Measurements from ENCODE around the gene SNHG17.
A peak's percentile ranks its signal among the peaks of the same experiment; 100 is the strongest.

Gene SNHG17

GRCh38 chr20:38458314-38458713 lies 23.2 kb upstream of the SNHG17 start:
- H3K27me3 ChIP-seq (ENCODE audit: low read depth) = no peaks in the 10 kb centered on the region
- H3K4me3 ChIP-seq = no peak overlapping the region
- in situ Hi-C loops (cut with MboI; ENCODE audit: low sequenced_read_pairs) = no loop called here
- no peaks in the 10 kb centered on the region for H3K9me3 ChIP-seq
- no peak for DNase-seq (ENCODE audit: low spot score in 2 of 2)
- H3K36me3 ChIP-seq (replicated peaks) = no peaks in the 10 kb centered on the region
- H3K4me1 ChIP-seq = peaks cover 2% of the 10 kb centered on the region; the same call in 1 of the 2 replicates

- Histone ChIP-seq H3K9me3 (no peaks in the 10 kb centered on the region), H3K36me3 (replicated peaks) (peaks cover 12% of the 10 kb centered on the region; the same call in 1 of the 2 replicates), H3K4me3 (no peak overlapping the region), H3K27me3 (ENCODE audit: low read depth) (no peaks in the 10 kb centered on the region), H3K4me1 (no peaks in the 10 kb centered on the region)
- in situ Hi-C loops (cut with MboI; ENCODE audit: low sequenced_read_pairs) = no loop called here
- no peak for DNase-seq (ENCODE audit: low spot score in 2 of 2)
Measured at GRCh38 chr20:38454556-38455473, 19.7 kb upstream of the SNHG17 start.

GRCh38 chr20:38453941-38454340 lies 18.8 kb upstream of the SNHG17 start:
- in situ Hi-C loops (cut with MboI; ENCODE audit: low sequenced_read_pairs) = no loop called here

GRCh38 chr20:38452880-38453624 lies 17.9 kb upstream of the SNHG17 start:
- in situ Hi-C loops (cut with MboI; ENCODE audit: low sequenced_read_pairs) = no loop called here
- Histone ChIP-seq H3K36me3 (replicated peaks) (peaks cover 22% of the 10 kb centered on the region), H3K4me3 (no peak overlapping the region), H3K27me3 (ENCODE audit: low read depth) (no peaks in the 10 kb centered on the region), H3K4me1 (no peaks in the 10 kb centered on the region; the same call in 1 of the 2 replicates), H3K9me3 (no peaks in the 10 kb centered on the region)
- DNase-seq (ENCODE audit: low spot score in 2 of 2) = no peak

More at GRCh38 chr20:38453941-38454340, 18.8 kb upstream of the SNHG17 start:
- Histone ChIP-seq H3K4me1 (no peaks in the 10 kb centered on the region), H3K27me3 (ENCODE audit: low read depth) (no peaks in the 10 kb centered on the region), H3K4me3 (no peak overlapping the region), H3K9me3 (no peaks in the 10 kb centered on the region), H3K36me3 (replicated peaks) (peaks cover 16% of the 10 kb centered on the region)
- no peak for DNase-seq (ENCODE audit: low spot score in 2 of 2)

- Histone ChIP-seq H3K4me1 (no peaks in the 10 kb centered on the region; the same call in 1 of the 2 replicates), H3K4me3 (no peak overlapping the region), H3K9me3 (no peaks in the 10 kb centered on the region), H3K36me3 (replicated peaks) (peaks cover 22% of the 10 kb centered on the region), H3K27me3 (ENCODE audit: low read depth) (no peaks in the 10 kb centered on the region)
- in situ Hi-C loops (cut with MboI; ENCODE audit: low sequenced_read_pairs) = no loop called here
- no peak for DNase-seq (ENCODE audit: low spot score in 2 of 2)
Measured at GRCh38 chr20:38450412-38450975, 15.4 kb upstream of the SNHG17 start.

- no peaks in the 10 kb centered on the region for H3K9me3 ChIP-seq
- no peak overlapping the region for H3K4me3 ChIP-seq
- peaks cover 22% of the 10 kb centered on the region for H3K36me3 ChIP-seq (replicated peaks)
- no peaks in the 10 kb centered on the region; the same call in 1 of the 2 replicates for H3K4me1 ChIP-seq
- no peaks in the 10 kb centered on the region for H3K27me3 ChIP-seq (ENCODE audit: low read depth)
- no peak for DNase-seq (ENCODE audit: low spot score in 2 of 2)
- in situ Hi-C loops (cut with MboI; ENCODE audit: low sequenced_read_pairs) = no loop called here
Measured at GRCh38 chr20:38449046-38449445, 13.9 kb upstream of the SNHG17 start.

- H3K27me3 ChIP-seq (ENCODE audit: low read depth) = no peaks in the 10 kb centered on the region
- H3K4me3 ChIP-seq = peak overlapping the region; percentile 92
- in situ Hi-C loops (cut with MboI; ENCODE audit: low sequenced_read_pairs) = no loop called here
- H3K36me3 ChIP-seq (replicated peaks) = peaks cover 22% of the 10 kb centered on the region
- H3K9me3 ChIP-seq = no peaks in the 10 kb centered on the region
- no peak for DNase-seq (ENCODE audit: low spot score in 2 of 2)
- H3K4me1 ChIP-seq = no peaks in the 10 kb centered on the region; the same call in 1 of the 2 replicates
Measured at GRCh38 chr20:38447931-38448675, 13.0 kb upstream of the SNHG17 start.

- DNase-seq (ENCODE audit: low spot score in 2 of 2) = peak in 1 of 2 experiments; percentile 22
- peaks cover 22% of the 10 kb centered on the region for H3K36me3 ChIP-seq (replicated peaks)
- H3K4me3 ChIP-seq = peak overlapping the region; percentile 92
- H3K27me3 ChIP-seq (ENCODE audit: low read depth) = no peaks in the 10 kb centered on the region
- H3K9me3 ChIP-seq = no peaks in the 10 kb centered on the region
- H3K4me1 ChIP-seq = no peaks in the 10 kb centered on the region; the same call in 1 of the 2 replicates
- in situ Hi-C loops (cut with MboI; ENCODE audit: low sequenced_read_pairs) = no loop called here
Measured at GRCh38 chr20:38447251-38447661, 12.1 kb upstream of the SNHG17 start.

GRCh38 chr20:38446441-38447209 lies 11.5 kb upstream of the SNHG17 start:
- no peaks in the 10 kb centered on the region for H3K27me3 ChIP-seq (ENCODE audit: low read depth)
- in situ Hi-C loops (cut with MboI; ENCODE audit: low sequenced_read_pairs) = no loop called here
- H3K36me3 ChIP-seq (replicated peaks) = peaks cover 22% of the 10 kb centered on the region
- H3K4me3 ChIP-seq = peak overlapping the region; percentile 92
- H3K4me1 ChIP-seq = no peaks in the 10 kb centered on the region; the same call in 1 of the 2 replicates
- peak; percentile 83 to 96 for DNase-seq (ENCODE audit: low spot score in 2 of 2)
- H3K9me3 ChIP-seq = no peaks in the 10 kb centered on the region

- in situ Hi-C loops (cut with MboI; ENCODE audit: low sequenced_read_pairs) = no loop called here
- peak overlapping the region; percentile 92 for H3K4me3 ChIP-seq
- H3K4me1 ChIP-seq = no peaks in the 10 kb centered on the region; the same call in 1 of the 2 replicates
- H3K9me3 ChIP-seq = no peaks in the 10 kb centered on the region
- DNase-seq (ENCODE audit: low spot score in 2 of 2) = no peak
- no peaks in the 10 kb centered on the region for H3K27me3 ChIP-seq (ENCODE audit: low read depth)
- H3K36me3 ChIP-seq (replicated peaks) = peaks cover 20% of the 10 kb centered on the region
Measured at GRCh38 chr20:38445901-38446425, 10.8 kb upstream of the SNHG17 start.

GRCh38 chr20:38445381-38445796 lies 10.3 kb upstream of the SNHG17 start:
- in situ Hi-C loops (cut with MboI; ENCODE audit: low sequenced_read_pairs) = no loop called here
- no peaks in the 10 kb centered on the region; the same call in 1 of the 2 replicates for H3K4me1 ChIP-seq
- no peaks in the 10 kb centered on the region for H3K27me3 ChIP-seq (ENCODE audit: low read depth)
- no peaks in the 10 kb centered on the region for H3K9me3 ChIP-seq
- no peak overlapping the region for H3K4me3 ChIP-seq
- peaks cover 14% of the 10 kb centered on the region for H3K36me3 ChIP-seq (replicated peaks)
- no peak for DNase-seq (ENCODE audit: low spot score in 2 of 2)

- Histone ChIP-seq H3K9me3 (no peaks in the 10 kb centered on the region), H3K27me3 (ENCODE audit: low read depth) (0 out of 2 replicates have a peak, but pooled peaks cover 2% of the 10 kb centered on the region), H3K4me1 (no peaks in the 10 kb centered on the region), H3K36me3 (replicated peaks) (no peaks in the 10 kb centered on the region), H3K4me3 (no peak overlapping the region)
- in situ Hi-C loops (cut with MboI; ENCODE audit: low sequenced_read_pairs) = no loop called here
- no peak for DNase-seq (ENCODE audit: low spot score in 2 of 2)
Measured at GRCh38 chr20:38441916-38442315, 6.8 kb upstream of the SNHG17 start.
